IMR-90 (cell line): ENCODE measurements around the gene CMSS1. TPM values are rescaled to one million over a fixed set of nuclear protein-coding genes. Genes with fewer than 3 reads are reported as not detected.

Experiments
- ATAC-seq: fragments of 200-7000 bp; cut with Tn5 transposase; 2 replicates; pipeline ENCODE4 v1.9.1; 2020; ENCODE audit warnings: low read depth, mild to moderate bottlenecking, moderate library complexity
- BruUV-seq: library from RNA; stranded (reverse); fragments of 400-500 nt; replicated peaks from 2 replicates; lab custom pipeline; 2021; lab: Mats Ljungman, UMichigan
- CTCF ChIA-PET: fragments of 300-600 bp; formaldehyde crosslinking; extraction: SDS; loops from one replicate; lab custom pipeline; 2021; ENCODE audit warnings: antibody characterized with exemption; lab: Yijun Ruan, JAX
- POLR2A ChIA-PET: fragments of 300-600 bp; sonication (Branson Sonifier 250); formaldehyde crosslinking; loops from one replicate; lab custom pipeline; 2022; ENCODE audit warnings: antibody characterized with exemption; ENCODE audit not compliant: unreplicated experiment; lab: Charles Lee
- DNase-seq: peaks from one replicate; pipeline ENCODE4 v3.0.0; 2013
- H2AFZ ChIP-seq: replicated peaks from 2 replicates; pipeline ENCODE3; 2013; ENCODE audit warnings: low read length, mild to moderate bottlenecking; ENCODE audit not compliant: poor library complexity
- H2AK5ac ChIP-seq: 2 replicates; pipeline ENCODE4 v1.6.1; 2013; ENCODE audit warnings: low read depth, low read length, inconsistent platforms
- H2AK9ac ChIP-seq: replicated peaks from 2 replicates; pipeline ENCODE3; 2013; ENCODE audit warnings: mild to moderate bottlenecking, low read depth, low read length, moderate library complexity; ENCODE audit not compliant: poor library complexity
- H2BK120ac ChIP-seq: 2 replicates; pipeline ENCODE4 v1.6.1; 2013; ENCODE audit warnings: low read depth, low read length, inconsistent platforms
- H2BK15ac ChIP-seq: 3 replicates; pipeline ENCODE4 v1.6.1; 2013; ENCODE audit warnings: low read depth, low read length, inconsistent platforms
- H2BK20ac ChIP-seq: 2 replicates; pipeline ENCODE4 v1.6.1; 2013; ENCODE audit warnings: low read depth, mild to moderate bottlenecking, inconsistent platforms, low read length, moderate library complexity
- H2BK5ac ChIP-seq: 2 replicates; pipeline ENCODE4 v1.6.1; 2013; ENCODE audit warnings: mild to moderate bottlenecking, low read depth, low read length, inconsistent platforms; ENCODE audit not compliant: poor library complexity, severe bottlenecking
- H3K14ac ChIP-seq: replicated peaks from 2 replicates; pipeline ENCODE4 v1.6.1; 2013; ENCODE audit warnings: low read depth, low read length, inconsistent platforms
- H3K18ac ChIP-seq: 2 replicates; pipeline ENCODE4 v1.6.1; 2013; ENCODE audit warnings: low read depth, low read length, control low read depth
- H3K23ac ChIP-seq: 2 replicates; pipeline ENCODE4 v1.6.1; 2013; ENCODE audit warnings: low read depth, low read length, inconsistent platforms
- H3K27ac ChIP-seq: 2 replicates; pipeline ENCODE4 v1.5.1; 2013; ENCODE audit warnings: mild to moderate bottlenecking, control low read depth, low read length; ENCODE audit not compliant: insufficient read depth
- H3K27me3 ChIP-seq: 2 replicates; pipeline ENCODE4 v1.6.1; 2013; ENCODE audit warnings: low read length; ENCODE audit not compliant: control insufficient read depth, insufficient read depth
- H3K36me3 ChIP-seq: 2 replicates; pipeline ENCODE4 v1.6.1; 2013; ENCODE audit warnings: low read length, mixed read lengths; ENCODE audit not compliant: control insufficient read depth, insufficient read depth
- H3K4ac ChIP-seq: 2 replicates; pipeline ENCODE4 v1.6.1; 2013; ENCODE audit warnings: low read depth, low read length, inconsistent platforms
- H3K4me1 ChIP-seq: 2 replicates; pipeline ENCODE4 v1.6.1; 2013; ENCODE audit warnings: low read length, mixed read lengths; ENCODE audit not compliant: control insufficient read depth, insufficient read depth
- H3K4me2 ChIP-seq: 2 replicates; pipeline ENCODE4 v1.6.1; 2013; ENCODE audit warnings: low read depth, mild to moderate bottlenecking, control low read depth, low read length, moderate library complexity
- H3K4me3 ChIP-seq: 2 replicates; pipeline ENCODE4 v1.5.1; 2013; ENCODE audit warnings: low read depth, mild to moderate bottlenecking, control low read depth, low read length, moderate library complexity; ENCODE audit not compliant: insufficient read depth
- H3K56ac ChIP-seq: 2 replicates; pipeline ENCODE4 v1.6.1; 2013; ENCODE audit warnings: low read length, inconsistent platforms; ENCODE audit not compliant: insufficient read depth; ENCODE audit errors: extremely low read depth
- H3K79me1 ChIP-seq, 2 experiments: 2 replicates each; pipeline ENCODE4 v1.6.1; 2013; ENCODE audit warnings: low read length in 2 of 2, inconsistent platforms in 1 of 2, low read depth in 1 of 2
- H3K9ac ChIP-seq: 2 replicates; pipeline ENCODE4 v1.6.1; 2013; ENCODE audit warnings: low read depth, low read length, control low read depth
- H3K9me1 ChIP-seq: 2 replicates; pipeline ENCODE4 v1.6.1; 2013; ENCODE audit warnings: low read length, inconsistent platforms; ENCODE audit not compliant: insufficient read depth
- H3K9me3 ChIP-seq: 2 replicates; pipeline ENCODE4 v1.6.1; 2013; ENCODE audit warnings: low read length; ENCODE audit not compliant: control insufficient read depth, insufficient read depth
- H4K20me1 ChIP-seq: 2 replicates; pipeline ENCODE4 v1.6.1; 2013; ENCODE audit warnings: low read length, inconsistent platforms; ENCODE audit not compliant: insufficient read depth
- H4K5ac ChIP-seq: 2 replicates; pipeline ENCODE4 v1.6.1; 2013; ENCODE audit warnings: mild to moderate bottlenecking, low read depth, low read length, control low read depth
- H4K8ac ChIP-seq, 2 experiments: 2 replicates each; pipeline ENCODE4 v1.6.1; 2013; ENCODE audit warnings: low read depth in 2 of 2, low read length in 2 of 2, control low read depth in 1 of 2, inconsistent platforms in 1 of 2
- H4K91ac ChIP-seq: 2 replicates; pipeline ENCODE4 v1.6.1; 2013; ENCODE audit warnings: low read depth, low read length, inconsistent platforms; ENCODE audit not compliant: insufficient read depth
- BHLHE40 ChIP-seq: fragments of 150-350 bp; IDR thresholded peaks from 2 replicates; pipeline ENCODE4 v1.6.1; 2016; ENCODE audit warnings: mild to moderate bottlenecking, low read depth, low read length
- CHD1 ChIP-seq: IDR thresholded peaks from 2 replicates; pipeline ENCODE4 v1.6.1; 2012; ENCODE audit warnings: low read depth, low read length, improper control_type of control experiment
- CTCF ChIP-seq: conservative IDR thresholded peaks from 2 replicates; pipeline ENCODE4 v1.5.1; 2012; ENCODE audit warnings: mild to moderate bottlenecking, low read depth, low read length, improper control_type of control experiment
- FOS ChIP-seq: fragments of 150-350 bp; IDR thresholded peaks from 2 replicates; pipeline ENCODE4 v1.6.1; 2016; ENCODE audit warnings: low read depth, low read length
- NFE2L2 ChIP-seq: fragments of 150-350 bp; IDR thresholded peaks from 2 replicates; pipeline ENCODE4 v1.6.1; 2016; ENCODE audit warnings: low read depth, mild to moderate bottlenecking, low read length
- RAD21 ChIP-seq: IDR thresholded peaks from 2 replicates; pipeline ENCODE4 v1.6.1; 2012; ENCODE audit warnings: low read length, improper control_type of control experiment
- SMC3 ChIP-seq: fragments of 150-350 bp; IDR thresholded peaks from 2 replicates; pipeline ENCODE4 v1.6.1; 2016; ENCODE audit warnings: low read depth, mild to moderate bottlenecking, antibody characterized with exemption, low read length, moderate library complexity
- WGBS, 2 experiments: methylation state at CpG; one replicate each; pipeline versions ENCODE4 v1.1.5 to v1.1.7; 2013; ENCODE audit warnings: missing lambda C conversion rate in 2 of 2; ENCODE audit not compliant: insufficient read length in 1 of 2; ENCODE audit errors: extremely low coverage in 2 of 2; 5-methylcytosine and 5-hydroxymethylcytosine counted together
- dilution Hi-C: fragments of 300-500 bp; cut with HindIII; formaldehyde crosslinking; loops from one replicate; pipeline ENCODE4 v1.14.3; 2018; ENCODE audit warnings: low sequenced_read_pairs; ENCODE audit not compliant: unreplicated experiment
- in situ Hi-C: fragments of 300-500 bp; cut with MboI; formaldehyde crosslinking; loops from 3 replicates; pipeline ENCODE4 v1.14.3; 2019; ENCODE audit warnings: low sequenced_read_pairs, inconsistent platforms, mixed read lengths
- intact Hi-C: fragments of 100-400 bp; cut with micrococcal nuclease; formaldehyde crosslinking; loops from 2 replicates; pipeline ENCODE4 v1.10.0; 2022
- polyA plus RNA-seq, 3 experiments: library from polyadenylated mRNA; depleted of rRNA; stranded (reverse); fragments of >200 nt; gene quantifications; 2 replicates each; pipeline ENCODE4 v1.2.3, GENCODE V29; 2012; ENCODE audit warnings: low replicate concordance in 1 of 3
- total RNA-seq: library from RNA; depleted of rRNA; stranded (reverse); fragments of >200 nt; gene quantifications from 2 replicates; pipeline ENCODE4 v1.2.3, GENCODE V29; 2012

The CMSS1 gene
- total and polyA plus RNA-seq, 2 of the 4 experiments (the other 2 are of a cell fraction): 12.5 to 13.6 TPM

GRCh38 chr3:100104442-100104798, 286.8 kb downstream of the CMSS1 start:
- H2BK120ac ChIP-seq: peak overlapping the region; percentile 89
- H4K5ac ChIP-seq: peak overlapping the region; percentile 88
- H3K56ac ChIP-seq: peak overlapping the region; percentile 20; the same call in 1 of the 2 replicates
- 40% methylated on average over 1 of the region's 2 CpGs; no CpG with 5 or more reads in 1 of the 2 experiments for WGBS, 2 experiments
- peaks cover 3% of the 10 kb centered on the region; the same call in 1 of the 2 replicates for H4K20me1 ChIP-seq
- in situ Hi-C loops (no loop called here), dilution Hi-C loops (no loop called here), intact Hi-C loops (no loop called here)
- peak overlapping the region in 1 of 2 experiments; percentile 83; a peak in 2 of 4 replicates for H4K8ac ChIP-seq
- H2AK5ac ChIP-seq: peak overlapping the region; percentile 62
- CTCF ChIA-PET: interaction anchor here (1.1 to 1.3 kb wide), 3 partner anchors 9 to 150 kb away, joined by 3 to 6 read pairs (median 5); partner anchors contain the start of gene FILIP1L
- peak overlapping the region; percentile 89 for H2BK5ac ChIP-seq
- H2BK20ac ChIP-seq: peak overlapping the region; percentile 93
- ATAC-seq (no peak), DNase-seq (no peak)
- peak overlapping the region; percentile 89 for H3K4ac ChIP-seq
- H3K27me3 ChIP-seq: no peaks in the 10 kb centered on the region
- TF ChIP-seq SMC3 (no peak), RAD21 (no peak), NFE2L2 (no peak), BHLHE40 (no peak), FOS (no peak), CHD1 (no peak), CTCF (no peak)
- no peaks in the 10 kb centered on the region for H3K36me3 ChIP-seq
- no peak overlapping the region for H3K4me3 ChIP-seq
- peak overlapping the region; percentile 40; the same call in 1 of the 2 replicates for H3K9ac ChIP-seq
- peaks cover 13% of the 10 kb centered on the region for H3K9me1 ChIP-seq
- H3K14ac ChIP-seq: peak overlapping the region; percentile 64; the same call in 1 of the 2 replicates
- H3K79me1 ChIP-seq: no peaks in the 10 kb centered on the region
- H2AFZ ChIP-seq: no peak overlapping the region
- H2BK15ac ChIP-seq: 0 out of 3 replicates have a peak overlapping the region, but pooled peaks have one; percentile 1
- peak overlapping the region; percentile 67 for H4K91ac ChIP-seq
- POLR2A ChIA-PET: interaction anchor here (0.6 kb wide), 1 partner anchor 209 kb away, joined by 4 read pairs; no protein-coding TSS in a partner anchor
- H3K27ac ChIP-seq: peak overlapping the region; percentile 93
- H2AK9ac ChIP-seq: no peak overlapping the region
- peak overlapping the region; percentile 55 for H3K4me2 ChIP-seq
- peak overlapping the region; percentile 93 for H3K18ac ChIP-seq
- peak overlapping the region; percentile 89 for H3K23ac ChIP-seq
- no TSS peak for BruUV-seq
- peaks cover 31% of the 10 kb centered on the region for H3K4me1 ChIP-seq
- no peaks in the 10 kb centered on the region for H3K9me3 ChIP-seq
